Adrenal gland (tissue), 12 donors: ENCODE measurements around the gene ZMYM5. TPM values are rescaled to one million over a fixed set of nuclear protein-coding genes. Genes with fewer than 3 reads are reported as not detected.

Experiments
- DNase-seq, 7 donors: peaks; one replicate each; pipeline ENCODE4 v3.0.0-alpha.2; 2019 to 2020
- H3K27ac ChIP-seq, 5 donors: fragments of 200-600 bp; sonication (generic) in 4 of 5; 1 replicate in 3 of 5; 2 replicates in 2 of 5; pipeline versions ENCODE4 v1.5.1 to v1.8.0; 2016 to 2020; ENCODE audit warnings: mild to moderate bottlenecking in 1 of 5
- H3K27me3 ChIP-seq: fragments of 200-600 bp; 2 replicates; pipeline ENCODE4 v1.8.0; 2021
- H3K36me3 ChIP-seq, 2 donors: fragments of 200-600 bp; replicated peaks in 1 of 2; 1 replicate in 1 of 2; 2 replicates in 1 of 2; pipeline versions ENCODE4 v1.5.1 to v1.8.0; 2018 to 2022
- H3K4me1 ChIP-seq, 2 donors: fragments of 200-600 bp; replicated peaks in 1 of 2; 1 replicate in 1 of 2; 2 replicates in 1 of 2; pipeline versions ENCODE4 v1.5.1 to v1.8.0; 2018 to 2021
- H3K4me3 ChIP-seq, 4 donors: fragments of 200-600 bp; sonication (generic) in 3 of 4; one replicate each; pipeline ENCODE4 v1.5.1; 2016 to 2018
- H3K9me3 ChIP-seq, 3 donors: fragments of 200-600 bp; sonication (generic) in 1 of 3; replicated peaks in 1 of 3; 1 replicate in 2 of 3; 2 replicates in 1 of 3; pipeline versions ENCODE4 v1.5.1 to v1.8.0; 2016 to 2021
- CTCF ChIP-seq, 6 experiments: fragments of 450-650 bp in 4 of 6; fragments of 200-600 bp in 2 of 6; sonication (generic) in 1 of 6; IDR thresholded peaks; 1 replicate in 5 of 6; 2 replicates in 1 of 6; pipeline versions ENCODE4 v1.5.1 to v1.8.0; 2016 to 2021; ENCODE audit warnings: antibody characterized with exemption in 6 of 6, mild to moderate bottlenecking in 2 of 6, moderate library complexity in 1 of 6
- POLR2A ChIP-seq, 2 donors: fragments of 450-650 bp; IDR thresholded peaks; one replicate each; pipeline ENCODE4 v1.6.1; 2017; ENCODE audit warnings: antibody characterized with exemption in 2 of 2, mild to moderate bottlenecking in 2 of 2, moderate library complexity in 1 of 2
- WGBS, 4 donors: extraction: QIAGEN DNeasy Blood & Tissue Kit in 2 of 4; methylation state at CpG; one replicate each; pipeline versions ENCODE4 v1.1.5 to v1.1.7; 2013 to 2017; 5-methylcytosine and 5-hydroxymethylcytosine counted together
- intact Hi-C, 2 donors: fragments of 100-400 bp; cut with DNase I; formaldehyde crosslinking; loops; one replicate each; pipeline versions ENCODE4 v1.14.1 to v1.15.0; 2022 to 2023
- polyA plus RNA-seq, 3 donors: library from polyadenylated mRNA; stranded (reverse); fragments of 200-250 nt in 2 of 3; fragments of 350-450 nt in 1 of 3; fragmentation: Illumina TruSeq in 1 of 3; extraction: RNeasy Lipid Tissue Mini Kit (QIAGEN cat#74804) in 1 of 3; gene quantifications; one replicate each; pipeline ENCODE4 v1.2.3, GENCODE V29; 2013 to 2014
- total RNA-seq, 9 donors: library from RNA; depleted of rRNA in 4 of 9; stranded (reverse); fragments of >200 nt in 4 of 9; fragments of 120-200 nt in 1 of 9; fragmentation: NEBNext Ultra II Directional in 1 of 9; extraction: Animal tissue kit (Norgen Biotek cat#: 25700) in 1 of 9; gene quantifications; one replicate each; pipeline versions ENCODE4 v1.1.0 to v1.2.4, GENCODE V29; 2013 to 2023
- donor health status: healthy with polysubstance abuse.
- donor health status: Bipolar disorder and iron deficiency.
- donor health status: DM: yes; HTN: yes; CAD: no.
- donor health status: DM: no; HTN: no; CAD: no.
- donor health status: DM: no; HTN: no; CAD: no.
- donor health status: DM: yes; HTN: yes; CAD: no.

The ZMYM5 gene
- total and polyA plus RNA-seq, 12 donors, result 6.9 to 24.7 (median 13.4) TPM

GRCh38 chr13:19845758-19846157, 17.7 kb downstream of the ZMYM5 start:
- no peaks in the 10 kb centered on the region for H3K9me3 ChIP-seq
- peak; percentile 36 to 77 (median 62) for DNase-seq
- 17 to 34% (median 25%) methylated on average over 2 of the region's 2 CpGs for WGBS, 4 donors
- intact Hi-C loops, result no loop called here
- H3K4me3 ChIP-seq, result no peak overlapping the region
- no peaks in the 10 kb centered on the region for H3K27me3 ChIP-seq
- H3K27ac ChIP-seq, result peak overlapping the region in 4 of 5 donors; percentile 21 to 70 (median 36)
- TF ChIP-seq POLR2A (IDR thresholded peaks at IDR 0.05), result no peak
- TF ChIP-seq CTCF (IDR thresholded peaks at IDR 0.05), result no peak
- peaks cover 0 to 34% of the 10 kb centered on the region in 2 donors for H3K36me3 ChIP-seq
- peaks cover 0 to 14% of the 10 kb centered on the region in 2 donors for H3K4me1 ChIP-seq

- no peak overlapping the region for H3K4me3 ChIP-seq
- intact Hi-C loops, result no loop called here
- 70 to 81% (median 74%) methylated on average over 4 of the region's 4 CpGs for WGBS, 4 donors
Observed at GRCh38 chr13:19838865-19839275, 24.6 kb downstream of the ZMYM5 start.

GRCh38 chr13:19836472-19836871, 27.0 kb downstream of the ZMYM5 start:
- no peak for DNase-seq
- peaks cover 0 to 43% of the 10 kb centered on the region in 2 donors for H3K36me3 ChIP-seq
- H3K27me3 ChIP-seq, result no peaks in the 10 kb centered on the region
- H3K4me1 ChIP-seq, result no peaks in the 10 kb centered on the region
- 84 to 91% (median 90%) methylated on average over 1 of the region's 1 CpG for WGBS, 4 donors
- H3K27ac ChIP-seq, result no peak overlapping the region
- TF ChIP-seq POLR2A (IDR thresholded peaks at IDR 0.05) (no peak), CTCF (IDR thresholded peaks at IDR 0.05) (no peak)
- intact Hi-C loops, result no loop called here
- no peak overlapping the region for H3K4me3 ChIP-seq
- H3K9me3 ChIP-seq, result no peaks in the 10 kb centered on the region

More at GRCh38 chr13:19838865-19839275, 24.6 kb downstream of the ZMYM5 start:
- no peak for TF ChIP-seq CTCF (IDR thresholded peaks at IDR 0.05)
- TF ChIP-seq POLR2A (IDR thresholded peaks at IDR 0.05), result no peak
- Histone ChIP-seq H3K36me3 (peaks cover 0 to 29% of the 10 kb centered on the region in 2 donors), H3K27ac (no peak overlapping the region), H3K9me3 (no peaks in the 10 kb centered on the region), H3K4me1 (no peaks in the 10 kb centered on the region), H3K27me3 (no peaks in the 10 kb centered on the region)
- no peak for DNase-seq

DNA sequence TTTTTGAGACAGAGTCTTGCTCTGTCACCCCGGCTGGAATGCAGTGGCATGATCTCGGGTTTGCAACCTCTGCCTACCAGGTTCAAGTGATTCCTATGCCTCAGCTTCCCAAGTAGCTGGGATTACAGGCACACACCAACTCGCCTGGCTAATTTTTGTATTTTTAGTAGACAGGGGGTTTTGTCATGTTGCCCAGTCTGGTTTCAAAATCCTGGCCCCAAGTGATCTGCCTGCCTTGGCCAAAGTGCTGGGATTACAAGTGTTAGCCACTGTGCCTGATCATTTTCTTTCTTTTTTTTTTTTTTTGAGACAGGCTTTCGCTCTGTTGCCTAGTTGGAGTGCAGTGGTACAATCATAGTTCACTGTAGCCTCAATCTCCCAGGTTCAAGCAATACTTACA, 28.7 kb downstream of the ZMYM5 start:
- no peak overlapping the region for H3K27ac ChIP-seq
- intact Hi-C loops, result no loop called here
- no peaks in the 10 kb centered on the region for H3K27me3 ChIP-seq
- DNase-seq, result no peak
- no peaks in the 10 kb centered on the region for H3K9me3 ChIP-seq
- peaks cover 0 to 42% of the 10 kb centered on the region in 2 donors for H3K36me3 ChIP-seq
- whole genome bisulfite sequencing, 4 donors, result 94 to 98% (median 96%) methylated on average over 4 of the region's 4 CpGs
- H3K4me1 ChIP-seq, result no peaks in the 10 kb centered on the region
- TF ChIP-seq POLR2A (IDR thresholded peaks at IDR 0.05), result no peak
- TF ChIP-seq CTCF (IDR thresholded peaks at IDR 0.05), result no peak
- no peak overlapping the region for H3K4me3 ChIP-seq
